Tibial nerve (tissue), 4 donors: ENCODE measurements around the gene ATRX. TPM values are rescaled to one million over a fixed set of nuclear protein-coding genes. Genes with fewer than 3 reads are reported as not detected.

Experiments used
- DNase-seq, 2 donors: peaks; one replicate each; pipeline ENCODE4 v3.0.0-alpha.2; 2019; ENCODE audit warnings: low spot score in 2 of 2
- H3K27ac ChIP-seq, 4 donors: fragments of 200-600 bp; sonication (generic) in 3 of 4; one replicate each; pipeline ENCODE4 v1.5.1; 2017 to 2019; ENCODE audit warnings: mild to moderate bottlenecking in 1 of 4
- H3K27me3 ChIP-seq, 2 donors: fragments of 200-600 bp; sonication (generic) in 1 of 2; one replicate each; pipeline versions ENCODE4 v1.5.1 to v1.6.0; 2017 to 2019
- H3K36me3 ChIP-seq, 3 donors: fragments of 200-600 bp; sonication (generic); one replicate each; pipeline ENCODE4 v1.5.1; 2018 to 2019
- H3K4me1 ChIP-seq, 4 donors: fragments of 200-600 bp; sonication (generic) in 3 of 4; one replicate each; pipeline ENCODE4 v1.5.1; 2017 to 2019
- H3K4me3 ChIP-seq, 4 donors: fragments of 200-600 bp; sonication (generic) in 3 of 4; one replicate each; pipeline ENCODE4 v1.5.1; 2017 to 2019; ENCODE audit warnings: mild to moderate bottlenecking in 1 of 4, moderate library complexity in 1 of 4
- H3K9me3 ChIP-seq, 4 donors: fragments of 200-600 bp; sonication (generic) in 3 of 4; one replicate each; pipeline ENCODE4 v1.5.1; 2017 to 2019
- EP300 ChIP-seq, 2 donors: sonication (generic); formaldehyde crosslinking; IDR thresholded peaks; one replicate each; pipeline ENCODE4 v1.6.1; 2017; ENCODE audit warnings: antibody characterized with exemption in 2 of 2, mild to moderate bottlenecking in 1 of 2
- POLR2A ChIP-seq, 2 donors: fragments of 450-650 bp; IDR thresholded peaks; one replicate each; pipeline ENCODE4 v1.6.1; 2017; ENCODE audit warnings: antibody characterized with exemption in 2 of 2, mild to moderate bottlenecking in 2 of 2, moderate library complexity in 2 of 2
- WGBS, 2 donors: methylation state at CpG; one replicate each; pipeline ENCODE4 v1.1.5; 2018; 5-methylcytosine and 5-hydroxymethylcytosine counted together
- total RNA-seq, 4 donors: library from RNA; depleted of rRNA; stranded (reverse); fragments of >200 nt; gene quantifications; one replicate each; pipeline ENCODE4 v1.1.0, GENCODE V29; 2016
- TF ChIP-seq, protein P1 (sequence below), 5 experiments: fragments of 200-600 bp in 3 of 5; fragments of 450-650 bp in 2 of 5; sonication (generic) in 3 of 5; IDR thresholded peaks; one replicate each; pipeline ENCODE4 v1.5.1; 2016 to 2019; ENCODE audit warnings: antibody characterized with exemption in 5 of 5, mild to moderate bottlenecking in 3 of 5, moderate library complexity in 2 of 5

ATRX gene
- total RNA-seq, 4 donors from 2014 or later, result 78.1 to 96.4 (median 89.6) TPM

DNA sequence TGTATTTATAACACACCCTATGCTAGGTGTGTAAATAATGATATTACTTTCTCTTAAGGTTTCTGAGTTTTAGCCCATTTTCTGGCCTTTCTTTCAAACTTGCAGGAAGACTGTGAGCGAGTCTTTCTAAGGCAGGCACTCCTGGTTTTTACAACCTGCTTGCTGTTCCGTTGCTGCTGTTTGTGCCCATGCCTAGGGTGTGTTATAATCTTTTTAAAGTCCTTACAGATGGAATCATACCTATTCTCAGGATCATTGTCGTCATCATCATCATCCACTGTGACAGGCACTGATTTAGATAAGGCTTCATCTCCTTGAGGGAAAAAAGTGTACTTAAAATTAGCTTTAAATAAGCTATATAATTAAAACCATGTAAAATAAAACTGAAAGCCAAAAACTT is 110.0 kb downstream of the ATRX start:
- H3K4me1 ChIP-seq, result no peaks in the 10 kb centered on the region
- WGBS, 2 donors, result 66 to 98% methylated on average over 3 of the region's 3 CpGs
- no peaks in the 10 kb centered on the region for H3K27me3 ChIP-seq
- H3K27ac ChIP-seq, result no peak overlapping the region
- DNase-seq, result no peak
- H3K36me3 ChIP-seq, result no peaks in the 10 kb centered on the region
- H3K4me3 ChIP-seq, result no peak overlapping the region
- TF ChIP-seq, protein P1, sequence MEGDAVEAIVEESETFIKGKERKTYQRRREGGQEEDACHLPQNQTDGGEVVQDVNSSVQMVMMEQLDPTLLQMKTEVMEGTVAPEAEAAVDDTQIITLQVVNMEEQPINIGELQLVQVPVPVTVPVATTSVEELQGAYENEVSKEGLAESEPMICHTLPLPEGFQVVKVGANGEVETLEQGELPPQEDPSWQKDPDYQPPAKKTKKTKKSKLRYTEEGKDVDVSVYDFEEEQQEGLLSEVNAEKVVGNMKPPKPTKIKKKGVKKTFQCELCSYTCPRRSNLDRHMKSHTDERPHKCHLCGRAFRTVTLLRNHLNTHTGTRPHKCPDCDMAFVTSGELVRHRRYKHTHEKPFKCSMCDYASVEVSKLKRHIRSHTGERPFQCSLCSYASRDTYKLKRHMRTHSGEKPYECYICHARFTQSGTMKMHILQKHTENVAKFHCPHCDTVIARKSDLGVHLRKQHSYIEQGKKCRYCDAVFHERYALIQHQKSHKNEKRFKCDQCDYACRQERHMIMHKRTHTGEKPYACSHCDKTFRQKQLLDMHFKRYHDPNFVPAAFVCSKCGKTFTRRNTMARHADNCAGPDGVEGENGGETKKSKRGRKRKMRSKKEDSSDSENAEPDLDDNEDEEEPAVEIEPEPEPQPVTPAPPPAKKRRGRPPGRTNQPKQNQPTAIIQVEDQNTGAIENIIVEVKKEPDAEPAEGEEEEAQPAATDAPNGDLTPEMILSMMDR (IDR thresholded peaks at IDR 0.05), result no peak
- TF ChIP-seq EP300 (IDR thresholded peaks at IDR 0.05), result no peak
- TF ChIP-seq POLR2A (IDR thresholded peaks at IDR 0.05), result no peak
- no peaks in the 10 kb centered on the region for H3K9me3 ChIP-seq

DNA sequence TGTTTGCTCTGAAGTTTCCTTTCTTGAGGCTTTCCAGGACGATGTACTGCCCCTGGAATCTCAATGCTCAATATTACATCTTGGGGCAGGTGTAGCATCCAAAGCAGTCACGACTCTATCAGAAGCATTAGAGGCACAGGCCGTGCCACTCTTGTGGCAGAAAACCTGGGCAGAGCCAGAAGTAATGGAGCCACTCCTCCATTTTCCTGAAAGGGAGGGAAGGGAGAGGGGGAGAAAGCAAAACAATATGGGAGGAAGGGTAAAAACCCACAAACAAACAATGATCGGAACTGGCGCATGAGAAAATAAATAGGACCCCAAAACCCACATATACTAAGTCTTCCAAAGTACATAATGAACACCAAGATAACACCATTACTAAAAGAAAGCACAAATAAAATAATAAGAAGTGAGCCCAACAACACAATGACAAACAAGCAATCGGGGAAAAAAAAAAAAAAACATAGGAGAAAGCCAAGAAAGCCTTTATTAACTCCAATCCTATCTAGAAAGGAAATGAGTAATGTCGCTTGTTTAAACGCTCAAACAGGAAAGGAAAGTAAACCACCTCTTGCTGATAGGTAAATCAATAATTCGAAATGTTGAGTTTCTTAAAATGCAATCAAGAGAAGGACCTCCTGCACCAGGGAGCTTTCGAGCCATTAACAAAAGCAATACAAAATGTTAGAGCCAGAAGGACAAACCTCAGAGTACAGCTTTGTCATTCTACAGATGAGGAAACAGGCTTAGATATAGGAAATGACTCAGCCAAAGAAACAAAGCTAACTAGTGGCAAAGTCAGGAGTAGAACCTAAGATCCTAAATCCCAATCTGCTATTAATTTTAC is 117.4 kb downstream of the ATRX start:
- no peak for DNase-seq
- TF ChIP-seq EP300 (IDR thresholded peaks at IDR 0.05), result no peak
- TF ChIP-seq POLR2A (IDR thresholded peaks at IDR 0.05), result no peak
- TF ChIP-seq, protein P1 (IDR thresholded peaks at IDR 0.05), result no peak
- Histone ChIP-seq H3K36me3 (no peaks in the 10 kb centered on the region), H3K27ac (no peak overlapping the region), H3K27me3 (no peaks in the 10 kb centered on the region), H3K4me3 (no peak overlapping the region), H3K9me3 (no peaks in the 10 kb centered on the region), H3K4me1 (no peaks in the 10 kb centered on the region)
- WGBS, 2 donors, result 70 to 80% methylated on average over 9 to 10 of the region's 10 CpGs

DNA sequence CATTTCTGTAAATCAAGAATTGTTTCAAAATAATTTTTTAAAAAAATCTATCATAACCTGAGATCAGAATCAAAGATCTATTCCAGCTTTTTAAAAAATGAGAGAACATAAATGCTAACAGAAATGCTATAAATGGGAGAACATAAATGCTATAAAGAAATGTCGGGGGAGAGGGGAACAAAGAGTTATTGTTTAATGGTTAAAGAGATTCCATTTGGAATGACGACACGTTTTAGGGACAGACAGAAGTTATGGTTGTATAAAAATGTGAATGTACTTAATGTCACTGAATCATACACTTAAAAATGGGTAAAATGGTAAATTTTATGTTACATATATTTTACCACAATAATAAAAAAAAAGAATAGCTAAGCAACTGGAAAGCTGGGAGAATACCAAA is 127.1 kb downstream of the ATRX start:
- peaks cover 0 to 9% (median 0%) of the 10 kb centered on the region in 3 donors for H3K36me3 ChIP-seq
- H3K9me3 ChIP-seq, result no peaks in the 10 kb centered on the region
- no peaks in the 10 kb centered on the region for H3K27me3 ChIP-seq
- 39 to 41% methylated on average over 3 of the region's 3 CpGs for WGBS, 2 donors
- no peak overlapping the region for H3K4me3 ChIP-seq
- no peaks in the 10 kb centered on the region for H3K4me1 ChIP-seq
- no peak for TF ChIP-seq POLR2A (IDR thresholded peaks at IDR 0.05)
- no peak for TF ChIP-seq EP300 (IDR thresholded peaks at IDR 0.05)
- TF ChIP-seq, protein P1 (IDR thresholded peaks at IDR 0.05), result no peak
- no peak for DNase-seq
- H3K27ac ChIP-seq, result peak overlapping the region in 2 of 4 donors; percentile 32 to 65

DNA sequence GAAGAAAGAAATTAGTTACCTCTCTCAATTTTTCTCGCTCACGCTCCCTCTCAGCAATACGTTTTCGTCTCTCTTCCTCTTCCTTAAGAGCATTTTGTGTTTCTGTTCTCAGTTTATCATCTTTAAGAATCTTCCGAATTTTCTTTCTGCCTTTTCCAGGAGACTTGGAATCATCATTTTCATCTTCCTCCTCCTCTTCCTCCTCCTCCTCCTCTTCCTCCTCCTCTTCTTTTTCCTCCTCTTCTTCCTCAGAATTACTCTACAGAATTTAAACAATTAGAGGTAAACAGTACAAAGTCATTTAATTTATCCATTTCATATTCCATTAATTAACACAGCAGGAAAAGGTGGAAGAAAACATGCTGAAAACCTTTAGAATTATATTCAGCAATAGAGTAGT is 133.9 kb downstream of the ATRX start:
- 93 to 97% methylated on average over 5 of the region's 5 CpGs for WGBS, 2 donors
- H3K9me3 ChIP-seq, result no peaks in the 10 kb centered on the region

DNA sequence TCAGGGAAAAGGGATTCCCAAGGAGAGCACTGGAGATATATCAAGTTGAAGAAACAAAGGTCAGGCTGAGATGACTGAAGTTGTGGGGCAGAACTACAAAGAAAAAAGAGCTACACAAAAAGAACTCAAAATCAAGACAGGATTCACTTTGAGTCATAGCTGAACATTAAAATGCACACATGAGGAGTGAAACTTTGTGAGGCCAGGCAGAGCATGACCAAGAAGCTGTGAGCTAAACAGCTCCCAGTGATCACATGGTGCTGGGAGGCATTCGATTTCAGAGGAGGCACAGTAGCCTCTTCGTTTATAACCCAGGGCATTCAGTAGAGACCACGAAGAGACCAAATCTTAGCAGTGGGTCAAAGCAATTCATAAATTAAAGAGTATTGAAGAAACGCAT is 145.3 kb downstream of the ATRX start:
- H3K4me3 ChIP-seq, result no peak overlapping the region
- peaks cover 0 to 19% (median 0%) of the 10 kb centered on the region in 3 donors for H3K36me3 ChIP-seq
- TF ChIP-seq, protein P1 (IDR thresholded peaks at IDR 0.05), result no peak
- TF ChIP-seq POLR2A (IDR thresholded peaks at IDR 0.05) (no peak), EP300 (IDR thresholded peaks at IDR 0.05) (no peak)
- peaks cover 0 to 4% (median 0%) of the 10 kb centered on the region in 4 donors for H3K9me3 ChIP-seq
- no peak overlapping the region for H3K27ac ChIP-seq
- 90 to 94% methylated on average over 4 of the region's 4 CpGs for WGBS, 2 donors
- no peaks in the 10 kb centered on the region for H3K27me3 ChIP-seq
- H3K4me1 ChIP-seq, result no peaks in the 10 kb centered on the region
- DNase-seq, result no peak

More for the DNA sequence above, 133.9 kb downstream of the ATRX start:
- H3K36me3 ChIP-seq, result peaks cover 0 to 11% (median 0%) of the 10 kb centered on the region in 3 donors
- DNase-seq, result no peak
- no peak overlapping the region for H3K4me3 ChIP-seq
- no peaks in the 10 kb centered on the region for H3K27me3 ChIP-seq
- H3K4me1 ChIP-seq, result no peaks in the 10 kb centered on the region
- TF ChIP-seq POLR2A (IDR thresholded peaks at IDR 0.05) (no peak), EP300 (IDR thresholded peaks at IDR 0.05) (no peak)
- TF ChIP-seq, protein P1 (IDR thresholded peaks at IDR 0.05), result no peak
- no peak overlapping the region for H3K27ac ChIP-seq
